Upper lobe of right lung (tissue), 1 donor: ENCODE data around the gene MRPL48. TPM values are rescaled to one million over a fixed set of nuclear protein-coding genes. Genes with fewer than 3 reads are reported as not detected.

ENCODE experiments used
- ATAC-seq: fragments of 200-7000 bp; cut with Tn5 transposase; one replicate; pipeline ENCODE4 v1.9.1; 2020; ENCODE audit warnings: mild to moderate bottlenecking, moderate library complexity
- DNase-seq: peaks from one replicate; pipeline ENCODE4 v3.0.0-alpha.2; 2020
- H3K27ac ChIP-seq: fragments of 200-600 bp; one replicate; pipeline ENCODE4 v1.8.0; 2022
- H3K27me3 ChIP-seq: fragments of 200-600 bp; one replicate; pipeline ENCODE4 v1.8.0; 2022; ENCODE audit warnings: mild to moderate bottlenecking
- H3K36me3 ChIP-seq: fragments of 200-600 bp; one replicate; pipeline ENCODE4 v1.8.0; 2022
- H3K4me1 ChIP-seq: fragments of 200-600 bp; one replicate; pipeline ENCODE4 v1.8.0; 2022
- H3K4me3 ChIP-seq: fragments of 200-600 bp; one replicate; pipeline ENCODE4 v1.8.0; 2022; ENCODE audit warnings: mild to moderate bottlenecking
- H3K9me3 ChIP-seq: fragments of 200-600 bp; one replicate; pipeline ENCODE4 v1.8.0; 2022
- intact Hi-C: fragments of 100-400 bp; cut with DNase I; formaldehyde crosslinking; loops from one replicate; pipeline ENCODE4 v1.11.0; 2022
- total RNA-seq: library from RNA; stranded (reverse); fragmentation: NEBNext Ultra II Directional; extraction: Animal tissue kit (Norgen Biotek cat#: 25700); gene quantifications from one replicate; pipeline ENCODE4 v1.2.1, GENCODE V29; 2021
- TF ChIP-seq, protein P1 (sequence below): fragments of 200-600 bp; IDR thresholded peaks from one replicate; pipeline ENCODE4 v1.8.0; 2022; ENCODE audit warnings: antibody characterized with exemption
- donor health status: DM: no; HTN: yes; CAD: no; lungs with severe emphysema.

Gene MRPL48
- total RNA-seq, 1 donor from 2014 or later, result 21.4 TPM

DNA sequence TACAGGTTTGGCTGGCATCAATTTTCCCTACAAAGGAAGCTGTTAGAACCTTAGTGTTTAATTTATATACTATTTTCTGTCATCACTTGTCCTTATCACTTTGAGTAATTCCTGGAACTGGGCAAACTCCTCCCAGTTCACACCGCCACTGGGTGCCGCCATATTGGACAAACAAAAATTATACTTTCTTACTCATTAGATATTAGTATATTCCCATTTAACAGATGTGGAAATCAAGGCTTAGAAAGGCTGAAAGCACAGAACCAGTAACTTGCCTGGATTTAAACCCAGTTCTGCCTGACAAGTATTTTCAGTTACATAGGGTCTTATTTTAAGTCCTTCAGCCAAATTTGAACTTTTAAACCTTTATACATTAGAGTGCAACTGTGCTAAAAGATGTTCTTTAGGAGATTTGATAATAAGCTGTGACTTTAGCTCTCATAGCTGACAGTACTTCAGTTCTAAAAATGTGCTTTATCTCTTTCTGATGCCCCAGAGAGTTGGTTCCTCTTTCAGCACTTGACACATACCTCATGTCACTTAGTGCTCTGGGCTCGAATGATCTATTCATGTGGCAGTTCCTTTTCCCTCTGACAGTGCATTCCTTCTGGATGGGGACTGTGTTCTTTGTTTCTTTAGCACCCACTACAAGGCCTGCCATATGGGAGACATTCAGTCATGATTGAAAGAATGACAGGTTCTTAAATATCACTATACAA is 63.5 kb downstream of the MRPL48 start:
- no peak overlapping the region for H3K4me3 ChIP-seq
- intact Hi-C loops, result no loop called here
- H3K36me3 ChIP-seq, result peaks cover 7% of the 10 kb centered on the region
- peak; percentile 51 for ATAC-seq
- TF ChIP-seq, protein P1, sequence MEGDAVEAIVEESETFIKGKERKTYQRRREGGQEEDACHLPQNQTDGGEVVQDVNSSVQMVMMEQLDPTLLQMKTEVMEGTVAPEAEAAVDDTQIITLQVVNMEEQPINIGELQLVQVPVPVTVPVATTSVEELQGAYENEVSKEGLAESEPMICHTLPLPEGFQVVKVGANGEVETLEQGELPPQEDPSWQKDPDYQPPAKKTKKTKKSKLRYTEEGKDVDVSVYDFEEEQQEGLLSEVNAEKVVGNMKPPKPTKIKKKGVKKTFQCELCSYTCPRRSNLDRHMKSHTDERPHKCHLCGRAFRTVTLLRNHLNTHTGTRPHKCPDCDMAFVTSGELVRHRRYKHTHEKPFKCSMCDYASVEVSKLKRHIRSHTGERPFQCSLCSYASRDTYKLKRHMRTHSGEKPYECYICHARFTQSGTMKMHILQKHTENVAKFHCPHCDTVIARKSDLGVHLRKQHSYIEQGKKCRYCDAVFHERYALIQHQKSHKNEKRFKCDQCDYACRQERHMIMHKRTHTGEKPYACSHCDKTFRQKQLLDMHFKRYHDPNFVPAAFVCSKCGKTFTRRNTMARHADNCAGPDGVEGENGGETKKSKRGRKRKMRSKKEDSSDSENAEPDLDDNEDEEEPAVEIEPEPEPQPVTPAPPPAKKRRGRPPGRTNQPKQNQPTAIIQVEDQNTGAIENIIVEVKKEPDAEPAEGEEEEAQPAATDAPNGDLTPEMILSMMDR, result no peak
- DNase-seq, result no peak
- no peaks in the 10 kb centered on the region for H3K4me1 ChIP-seq
- H3K27me3 ChIP-seq, result no peaks in the 10 kb centered on the region
- no peaks in the 10 kb centered on the region for H3K9me3 ChIP-seq
- H3K27ac ChIP-seq, result no peak overlapping the region

DNA sequence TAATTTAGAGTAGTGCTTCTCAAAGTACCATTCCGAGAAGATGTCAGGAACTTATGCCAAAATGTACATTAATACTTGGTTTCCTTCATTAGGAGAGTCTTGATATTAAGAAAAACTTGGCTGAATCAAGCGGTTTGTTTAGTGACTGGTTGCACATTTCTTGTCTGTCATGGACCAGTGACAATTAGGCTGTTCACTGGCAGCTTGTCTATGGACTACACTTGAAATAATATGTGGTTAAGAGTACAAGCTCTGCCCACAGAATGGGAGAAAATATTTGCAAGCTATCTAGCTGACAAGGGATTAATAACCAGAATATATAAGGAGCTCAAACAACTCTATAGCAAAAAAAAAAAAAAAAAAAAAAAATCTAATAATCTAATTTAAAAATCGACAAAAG is 64.4 kb downstream of the MRPL48 start:
- Histone ChIP-seq H3K4me1 (no peaks in the 10 kb centered on the region), H3K36me3 (peaks cover 7% of the 10 kb centered on the region), H3K9me3 (no peaks in the 10 kb centered on the region), H3K4me3 (no peak overlapping the region), H3K27ac (no peak overlapping the region), H3K27me3 (no peaks in the 10 kb centered on the region)
- TF ChIP-seq, protein P1, result no peak
- intact Hi-C loops, result no loop called here
- DNase-seq, result no peak
- no peak for ATAC-seq

DNA sequence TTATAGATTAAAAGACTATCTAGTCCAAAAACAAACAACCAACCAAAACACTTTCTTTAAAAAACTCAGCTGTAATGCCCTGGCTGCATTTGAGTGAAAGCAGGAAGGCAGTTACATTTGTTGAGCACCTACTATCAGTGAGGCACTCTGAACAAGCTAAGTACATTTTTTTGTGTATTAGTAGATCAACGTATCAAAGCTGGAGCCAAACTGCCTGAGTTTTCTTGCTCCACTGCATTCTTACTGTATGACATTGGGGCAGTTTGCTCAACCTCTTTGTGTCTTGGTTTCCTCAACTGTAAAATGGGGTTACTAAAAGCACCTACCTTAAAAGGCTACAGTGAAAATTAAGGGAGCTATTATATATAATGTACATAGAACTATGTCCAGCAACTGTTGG is 67.0 kb downstream of the MRPL48 start:
- Histone ChIP-seq H3K9me3 (no peaks in the 10 kb centered on the region), H3K4me1 (no peaks in the 10 kb centered on the region), H3K36me3 (peaks cover 8% of the 10 kb centered on the region), H3K27ac (no peak overlapping the region), H3K4me3 (no peak overlapping the region), H3K27me3 (no peaks in the 10 kb centered on the region)
- no peak for ATAC-seq
- DNase-seq, result no peak
- intact Hi-C loops, result no loop called here
- TF ChIP-seq, protein P1, result no peak

DNA sequence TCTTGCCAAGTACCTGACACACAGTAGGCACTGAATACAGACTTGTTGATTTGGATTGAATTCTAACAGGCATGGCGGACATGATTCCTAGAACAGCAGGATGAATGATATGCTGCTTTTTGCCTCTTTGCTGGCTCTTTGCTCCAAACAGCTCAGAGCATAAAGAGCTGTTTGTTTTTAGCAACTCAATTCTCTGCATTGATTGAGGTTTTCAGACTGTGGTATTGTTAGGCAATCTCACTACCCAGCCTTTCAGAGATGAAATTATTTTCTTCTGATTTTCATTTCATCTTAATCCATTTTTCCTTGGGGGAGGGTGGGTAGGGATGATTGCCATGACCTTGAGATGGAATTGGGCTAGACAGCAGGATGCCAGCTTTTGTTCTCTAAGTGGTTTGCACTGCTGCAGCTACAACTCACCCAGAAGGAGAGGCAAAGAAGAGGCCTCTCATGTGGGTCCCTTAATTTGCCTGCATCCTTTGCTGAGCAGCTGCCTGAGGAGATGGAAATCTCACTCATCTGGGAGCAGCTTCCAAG is 68.4 kb downstream of the MRPL48 start:
- H3K4me1 ChIP-seq, result no peaks in the 10 kb centered on the region
- intact Hi-C loops, result no loop called here

DNA sequence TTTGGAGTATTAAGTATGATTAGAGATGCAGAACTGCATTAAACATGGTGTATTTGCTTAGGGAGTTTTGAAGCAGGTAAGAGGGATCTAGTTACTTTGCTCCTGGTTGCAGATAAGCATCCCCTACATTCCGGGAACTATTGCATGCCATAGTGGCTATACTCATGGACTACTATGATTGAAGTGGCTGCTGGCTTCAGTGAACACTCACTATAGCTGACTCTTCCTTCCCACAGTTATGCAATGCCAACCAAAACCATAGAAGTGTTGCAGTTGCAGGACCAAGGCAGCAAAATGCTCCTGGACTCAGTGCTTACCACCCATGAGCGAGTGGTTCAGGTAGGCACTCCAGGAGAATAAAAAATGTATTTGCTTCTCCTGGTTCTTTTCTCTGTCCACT is 72.0 kb downstream of the MRPL48 start:
- intact Hi-C loops, result no loop called here
- H3K27ac ChIP-seq, result no peak overlapping the region
- no peaks in the 10 kb centered on the region for H3K9me3 ChIP-seq
- no peaks in the 10 kb centered on the region for H3K4me1 ChIP-seq
- TF ChIP-seq, protein P1, result no peak
- H3K27me3 ChIP-seq, result no peaks in the 10 kb centered on the region
- H3K4me3 ChIP-seq, result no peak overlapping the region
- DNase-seq, result no peak
- peaks cover 35% of the 10 kb centered on the region for H3K36me3 ChIP-seq
- ATAC-seq, result no peak

More for the DNA sequence above, 68.4 kb downstream of the MRPL48 start:
- Histone ChIP-seq H3K27ac (no peak overlapping the region), H3K36me3 (peaks cover 22% of the 10 kb centered on the region), H3K9me3 (no peaks in the 10 kb centered on the region), H3K4me3 (no peak overlapping the region), H3K27me3 (no peaks in the 10 kb centered on the region)
- TF ChIP-seq, protein P1, result no peak
- DNase-seq (no peak), ATAC-seq (no peak)
